Amniotic stem cell (primary cell): ENCODE measurements around the gene NFE2L2.
"Not testable (repeated sequence)": the region's sequence is repeated elsewhere in the genome, so short reads cannot be mapped to it uniquely, and the experiment has no call there.

Experiments
- DNase-seq: peaks from one replicate; lab custom pipeline; 2025; lab: John Stamatoyannopoulos, UW

Gene NFE2L2

GRCh38 chr2:177264693-177265587 is at the start of gene NFE2L2:
Gene NFE2L2 (minus strand): TSS chr2:177264727. CDS start chr2:177264576, 151 bp downstream.
- DNase-seq, result peak; percentile 72

GRCh38 chr2:177314194-177314593 is 49.7 kb upstream of the NFE2L2 start:
- DNase-seq, result no peak

GRCh38 chr2:177313162-177313781 is 48.7 kb upstream of the NFE2L2 start:
- DNase-seq, result no peak

- DNase-seq, result no peak
Observed at GRCh38 chr2:177312562-177312961, 48.0 kb upstream of the NFE2L2 start.

GRCh38 chr2:177309672-177310309 is 45.3 kb upstream of the NFE2L2 start:
- not testable (repeated sequence) for DNase-seq

- no peak for DNase-seq
Observed at GRCh38 chr2:177306550-177306949, 42.0 kb upstream of the NFE2L2 start.

- no peak for DNase-seq
Observed at GRCh38 chr2:177303939-177304338, 39.4 kb upstream of the NFE2L2 start.

- no peak for DNase-seq
Observed at GRCh38 chr2:177302552-177302951, 38.0 kb upstream of the NFE2L2 start.

- no peak for DNase-seq
Observed at GRCh38 chr2:177298191-177298590, 33.7 kb upstream of the NFE2L2 start.

GRCh38 chr2:177296040-177296439 is 31.5 kb upstream of the NFE2L2 start:
- no peak for DNase-seq

GRCh38 chr2:177295484-177295883 is 31.0 kb upstream of the NFE2L2 start:
- DNase-seq, result no peak

- DNase-seq, result no peak
Observed at GRCh38 chr2:177291701-177292100, 27.2 kb upstream of the NFE2L2 start.

GRCh38 chr2:177289824-177290628 is 25.5 kb upstream of the NFE2L2 start:
- no peak for DNase-seq

- DNase-seq, result no peak
Observed at GRCh38 chr2:177287814-177288213, 23.3 kb upstream of the NFE2L2 start.

GRCh38 chr2:177285892-177286715 is 21.6 kb upstream of the NFE2L2 start:
- DNase-seq, result no peak

- no peak for DNase-seq
Observed at GRCh38 chr2:177284531-177284930, 20.0 kb upstream of the NFE2L2 start.

GRCh38 chr2:177283906-177284305 is 19.4 kb upstream of the NFE2L2 start:
- no peak for DNase-seq

GRCh38 chr2:177282787-177283572 is 18.5 kb upstream of the NFE2L2 start:
- no peak for DNase-seq

GRCh38 chr2:177282181-177282641 is 17.7 kb upstream of the NFE2L2 start:
- DNase-seq, result no peak
